Measurements from ENCODE around the gene SEMA6B.

- TF ChIP-seq POLR2AphosphoS5 (IDR thresholded peaks at IDR 0.05; ENCODE audit: borderline replicate concordance, low read depth, low read length) (no peak), EZH2 (IDR thresholded peaks at IDR 0.05) (no peak), FOXP2 (optimal IDR thresholded peaks at IDR 0.05; ENCODE audit: control extremely low read depth, extremely low read length, insufficient read depth) (no peak)
These were observed 5.7 kb downstream of the SEMA6B start for GRCh38 chr19:4553775-4554174.
